IMR-90 (cell line): ENCODE results near the gene MOB2. TPM values are rescaled to one million over a fixed set of nuclear protein-coding genes. Genes with fewer than 3 reads are reported as not detected.

Experiments used
- ATAC-seq: fragments of 200-7000 bp; cut with Tn5 transposase; 2 replicates; pipeline ENCODE4 v1.9.1; 2020; ENCODE audit warnings: low read depth, mild to moderate bottlenecking, moderate library complexity
- BruUV-seq: library from RNA; stranded (reverse); fragments of 400-500 nt; replicated peaks from 2 replicates; lab custom pipeline; 2021; lab: Mats Ljungman, UMichigan
- CTCF ChIA-PET: fragments of 300-600 bp; formaldehyde crosslinking; extraction: SDS; loops from one replicate; lab custom pipeline; 2021; ENCODE audit warnings: antibody characterized with exemption; lab: Yijun Ruan, JAX
- POLR2A ChIA-PET: fragments of 300-600 bp; sonication (Branson Sonifier 250); formaldehyde crosslinking; loops from one replicate; lab custom pipeline; 2022; ENCODE audit warnings: antibody characterized with exemption; ENCODE audit not compliant: unreplicated experiment; lab: Charles Lee
- DNase-seq: peaks from one replicate; pipeline ENCODE4 v3.0.0; 2013
- H2AFZ ChIP-seq: replicated peaks from 2 replicates; pipeline ENCODE3; 2013; ENCODE audit warnings: low read length, mild to moderate bottlenecking; ENCODE audit not compliant: poor library complexity
- H2AK5ac ChIP-seq: 2 replicates; pipeline ENCODE4 v1.6.1; 2013; ENCODE audit warnings: low read depth, low read length, inconsistent platforms
- H2AK9ac ChIP-seq: replicated peaks from 2 replicates; pipeline ENCODE3; 2013; ENCODE audit warnings: mild to moderate bottlenecking, low read depth, low read length, moderate library complexity; ENCODE audit not compliant: poor library complexity
- H2BK120ac ChIP-seq: 2 replicates; pipeline ENCODE4 v1.6.1; 2013; ENCODE audit warnings: low read depth, low read length, inconsistent platforms
- H2BK15ac ChIP-seq: 3 replicates; pipeline ENCODE4 v1.6.1; 2013; ENCODE audit warnings: low read depth, low read length, inconsistent platforms
- H2BK20ac ChIP-seq: 2 replicates; pipeline ENCODE4 v1.6.1; 2013; ENCODE audit warnings: low read depth, mild to moderate bottlenecking, inconsistent platforms, low read length, moderate library complexity
- H2BK5ac ChIP-seq: 2 replicates; pipeline ENCODE4 v1.6.1; 2013; ENCODE audit warnings: mild to moderate bottlenecking, low read depth, low read length, inconsistent platforms; ENCODE audit not compliant: poor library complexity, severe bottlenecking
- H3K14ac ChIP-seq: replicated peaks from 2 replicates; pipeline ENCODE4 v1.6.1; 2013; ENCODE audit warnings: low read depth, low read length, inconsistent platforms
- H3K18ac ChIP-seq: 2 replicates; pipeline ENCODE4 v1.6.1; 2013; ENCODE audit warnings: low read depth, low read length, control low read depth
- H3K23ac ChIP-seq: 2 replicates; pipeline ENCODE4 v1.6.1; 2013; ENCODE audit warnings: low read depth, low read length, inconsistent platforms
- H3K27ac ChIP-seq: 2 replicates; pipeline ENCODE4 v1.5.1; 2013; ENCODE audit warnings: mild to moderate bottlenecking, control low read depth, low read length; ENCODE audit not compliant: insufficient read depth
- H3K27me3 ChIP-seq: 2 replicates; pipeline ENCODE4 v1.6.1; 2013; ENCODE audit warnings: low read length; ENCODE audit not compliant: control insufficient read depth, insufficient read depth
- H3K36me3 ChIP-seq: 2 replicates; pipeline ENCODE4 v1.6.1; 2013; ENCODE audit warnings: low read length, mixed read lengths; ENCODE audit not compliant: control insufficient read depth, insufficient read depth
- H3K4ac ChIP-seq: 2 replicates; pipeline ENCODE4 v1.6.1; 2013; ENCODE audit warnings: low read depth, low read length, inconsistent platforms
- H3K4me1 ChIP-seq: 2 replicates; pipeline ENCODE4 v1.6.1; 2013; ENCODE audit warnings: low read length, mixed read lengths; ENCODE audit not compliant: control insufficient read depth, insufficient read depth
- H3K4me2 ChIP-seq: 2 replicates; pipeline ENCODE4 v1.6.1; 2013; ENCODE audit warnings: low read depth, mild to moderate bottlenecking, control low read depth, low read length, moderate library complexity
- H3K4me3 ChIP-seq: 2 replicates; pipeline ENCODE4 v1.5.1; 2013; ENCODE audit warnings: low read depth, mild to moderate bottlenecking, control low read depth, low read length, moderate library complexity; ENCODE audit not compliant: insufficient read depth
- H3K56ac ChIP-seq: 2 replicates; pipeline ENCODE4 v1.6.1; 2013; ENCODE audit warnings: low read length, inconsistent platforms; ENCODE audit not compliant: insufficient read depth; ENCODE audit errors: extremely low read depth
- H3K79me1 ChIP-seq, 2 experiments: 2 replicates each; pipeline ENCODE4 v1.6.1; 2013; ENCODE audit warnings: low read length in 2 of 2, inconsistent platforms in 1 of 2, low read depth in 1 of 2
- H3K9ac ChIP-seq: 2 replicates; pipeline ENCODE4 v1.6.1; 2013; ENCODE audit warnings: low read depth, low read length, control low read depth
- H3K9me1 ChIP-seq: 2 replicates; pipeline ENCODE4 v1.6.1; 2013; ENCODE audit warnings: low read length, inconsistent platforms; ENCODE audit not compliant: insufficient read depth
- H3K9me3 ChIP-seq: 2 replicates; pipeline ENCODE4 v1.6.1; 2013; ENCODE audit warnings: low read length; ENCODE audit not compliant: control insufficient read depth, insufficient read depth
- H4K20me1 ChIP-seq: 2 replicates; pipeline ENCODE4 v1.6.1; 2013; ENCODE audit warnings: low read length, inconsistent platforms; ENCODE audit not compliant: insufficient read depth
- H4K5ac ChIP-seq: 2 replicates; pipeline ENCODE4 v1.6.1; 2013; ENCODE audit warnings: mild to moderate bottlenecking, low read depth, low read length, control low read depth
- H4K8ac ChIP-seq, 2 experiments: 2 replicates each; pipeline ENCODE4 v1.6.1; 2013; ENCODE audit warnings: low read depth in 2 of 2, low read length in 2 of 2, control low read depth in 1 of 2, inconsistent platforms in 1 of 2
- H4K91ac ChIP-seq: 2 replicates; pipeline ENCODE4 v1.6.1; 2013; ENCODE audit warnings: low read depth, low read length, inconsistent platforms; ENCODE audit not compliant: insufficient read depth
- CHD1 ChIP-seq: IDR thresholded peaks from 2 replicates; pipeline ENCODE4 v1.6.1; 2012; ENCODE audit warnings: low read depth, low read length, improper control_type of control experiment
- MXI1 ChIP-seq: IDR thresholded peaks from 2 replicates; pipeline ENCODE4 v1.6.1; 2012; ENCODE audit warnings: low read depth, mild to moderate bottlenecking, low read length, moderate library complexity, borderline replicate concordance
- POLR2A ChIP-seq: IDR thresholded peaks from 2 replicates; pipeline ENCODE4 v1.6.1; 2012; ENCODE audit warnings: mild to moderate bottlenecking, low read depth, low read length
- RCOR1 ChIP-seq: IDR thresholded peaks from 2 replicates; pipeline ENCODE4 v1.6.1; 2012; ENCODE audit warnings: mild to moderate bottlenecking, low read length, improper control_type of control experiment; ENCODE audit not compliant: insufficient replicate concordance
- USF2 ChIP-seq: fragments of 150-350 bp; IDR thresholded peaks from 2 replicates; pipeline ENCODE4 v1.6.1; 2017; ENCODE audit warnings: mild to moderate bottlenecking, antibody characterized with exemption, low read length, low read depth
- WGBS, 2 experiments: methylation state at CpG; one replicate each; pipeline versions ENCODE4 v1.1.5 to v1.1.7; 2013; ENCODE audit warnings: missing lambda C conversion rate in 2 of 2; ENCODE audit not compliant: insufficient read length in 1 of 2; ENCODE audit errors: extremely low coverage in 2 of 2; 5-methylcytosine and 5-hydroxymethylcytosine counted together
- dilution Hi-C: fragments of 300-500 bp; cut with HindIII; formaldehyde crosslinking; loops from one replicate; pipeline ENCODE4 v1.14.3; 2018; ENCODE audit warnings: low sequenced_read_pairs; ENCODE audit not compliant: unreplicated experiment
- in situ Hi-C: fragments of 300-500 bp; cut with MboI; formaldehyde crosslinking; loops from 3 replicates; pipeline ENCODE4 v1.14.3; 2019; ENCODE audit warnings: low sequenced_read_pairs, inconsistent platforms, mixed read lengths
- intact Hi-C: fragments of 100-400 bp; cut with micrococcal nuclease; formaldehyde crosslinking; loops from 2 replicates; pipeline ENCODE4 v1.10.0; 2022
- polyA plus RNA-seq, 3 experiments: library from polyadenylated mRNA; depleted of rRNA; stranded (reverse); fragments of >200 nt; gene quantifications; 2 replicates each; pipeline ENCODE4 v1.2.3, GENCODE V29; 2012; ENCODE audit warnings: low replicate concordance in 1 of 3
- total RNA-seq: library from RNA; depleted of rRNA; stranded (reverse); fragments of >200 nt; gene quantifications from 2 replicates; pipeline ENCODE4 v1.2.3, GENCODE V29; 2012

MOB2 gene
- total and polyA plus RNA-seq, 2 of the 4 experiments (the other 2 are of a cell fraction) = 23.7 to 36.2 TPM

- TF ChIP-seq RCOR1 (no peak), USF2 (no peak), CHD1 (no peak), MXI1 (no peak), POLR2A (no peak)
- H4K8ac ChIP-seq = no peak overlapping the region
- no peak overlapping the region for H2BK120ac ChIP-seq
- peaks cover 37 to 72% of the 10 kb centered on the region in 2 experiments for H3K79me1 ChIP-seq
- no peak overlapping the region for H2BK5ac ChIP-seq
- H2BK15ac ChIP-seq = no peak overlapping the region
- no peaks in the 10 kb centered on the region for H3K9me3 ChIP-seq
- no peak overlapping the region for H4K5ac ChIP-seq
- dilution Hi-C loops = no loop called here
- DNase-seq = no peak
- peaks cover 15% of the 10 kb centered on the region for H3K9me1 ChIP-seq
- in situ Hi-C loops = no loop called here
- intact Hi-C loops = no loop called here
- no peak overlapping the region for H2BK20ac ChIP-seq
- POLR2A ChIA-PET = no interaction called here
- no peak overlapping the region for H3K4me2 ChIP-seq
- no peak overlapping the region for H3K27ac ChIP-seq
- peaks cover 78% of the 10 kb centered on the region for H4K20me1 ChIP-seq
- no peak overlapping the region for H3K56ac ChIP-seq
- H2AK9ac ChIP-seq = no peak overlapping the region
- no peak overlapping the region for H3K4ac ChIP-seq
- peaks cover 4% of the 10 kb centered on the region for H3K36me3 ChIP-seq
- H3K9ac ChIP-seq = no peak overlapping the region
- H3K14ac ChIP-seq = no peak overlapping the region
- no peak overlapping the region for H3K4me3 ChIP-seq
- no TSS peak for BruUV-seq
- H2AFZ ChIP-seq = no peak overlapping the region
- H3K27me3 ChIP-seq = no peaks in the 10 kb centered on the region
- CTCF ChIA-PET = no interaction called here
- no peak overlapping the region for H4K91ac ChIP-seq
- no peak for ATAC-seq
- H3K18ac ChIP-seq = no peak overlapping the region
- 93% methylated on average over 5 of the region's 13 CpGs; no CpG with 5 or more reads in 1 of the 2 experiments for WGBS, 2 experiments
- no peak overlapping the region for H3K23ac ChIP-seq
- H3K4me1 ChIP-seq = no peaks in the 10 kb centered on the region; the same call in 1 of the 2 replicates
- H2AK5ac ChIP-seq = no peak overlapping the region
These were observed 11.7 kb upstream of the MOB2 start for GRCh38 chr11:1498262-1498661.
